ENCODE data around the gene LYPD6B.

Gene LYPD6B

GRCh38 chr2:149038442-149039212 lies at the start of gene LYPD6B:
Gene LYPD6B, plus strand, starts transcription at chr2:149038699. Its CDS starts 92,250 bp downstream, at chr2:149130949.
- DNase-seq (ENCODE audit: low read depth in 2 of 2): no peak

GRCh38 chr2:148989882-148990493 lies 48.5 kb upstream of the LYPD6B start:
- peak; percentile 40 to 44 for DNase-seq (ENCODE audit: low read depth in 2 of 2)

DNA sequence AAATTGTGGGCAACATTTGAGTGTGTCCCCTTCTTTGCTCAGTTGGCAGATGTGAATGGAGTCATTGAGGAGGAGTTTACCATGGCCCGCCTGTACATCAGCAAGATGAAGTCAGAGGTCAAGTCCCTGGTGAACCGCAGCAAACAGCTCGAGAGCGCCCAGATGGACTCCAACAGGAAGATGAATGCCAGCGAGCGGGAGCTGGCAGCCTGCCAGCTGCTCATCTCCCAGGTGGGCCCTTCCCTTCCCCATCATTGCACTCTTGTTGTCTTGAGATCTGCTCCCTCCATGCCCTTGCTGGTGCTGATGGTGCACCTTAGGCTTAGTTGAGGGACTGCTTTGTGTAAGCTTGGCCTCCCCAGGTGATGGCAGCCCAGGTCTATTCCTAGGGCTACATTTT lies 47.5 kb upstream of the LYPD6B start:
- DNase-seq (ENCODE audit: low read depth in 2 of 2): no peak

- no peak for DNase-seq (ENCODE audit: low read depth in 2 of 2)
These were observed 46.1 kb upstream of the LYPD6B start for GRCh38 chr2:148992448-148992847.

DNA sequence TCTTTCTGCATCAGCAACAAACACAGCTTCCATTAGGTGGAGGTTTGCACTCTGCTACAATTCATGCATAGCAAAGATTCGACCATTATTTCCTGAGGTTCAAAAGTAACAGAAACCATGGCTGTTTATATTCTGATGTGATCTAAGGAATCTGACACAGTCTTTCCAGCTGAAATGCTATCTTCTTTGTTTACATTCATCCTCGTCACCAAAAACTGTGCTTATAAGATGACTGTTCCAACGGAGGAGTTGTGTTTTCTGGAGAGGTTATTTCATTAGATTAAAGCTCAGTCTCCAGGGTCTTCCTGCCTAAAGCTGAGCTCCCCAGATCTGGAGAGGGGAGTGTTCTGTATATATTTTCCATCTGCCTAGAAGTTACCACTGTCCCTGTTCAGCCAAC lies 45.1 kb upstream of the LYPD6B start:
- DNase-seq (ENCODE audit: low read depth in 2 of 2): no peak

DNA sequence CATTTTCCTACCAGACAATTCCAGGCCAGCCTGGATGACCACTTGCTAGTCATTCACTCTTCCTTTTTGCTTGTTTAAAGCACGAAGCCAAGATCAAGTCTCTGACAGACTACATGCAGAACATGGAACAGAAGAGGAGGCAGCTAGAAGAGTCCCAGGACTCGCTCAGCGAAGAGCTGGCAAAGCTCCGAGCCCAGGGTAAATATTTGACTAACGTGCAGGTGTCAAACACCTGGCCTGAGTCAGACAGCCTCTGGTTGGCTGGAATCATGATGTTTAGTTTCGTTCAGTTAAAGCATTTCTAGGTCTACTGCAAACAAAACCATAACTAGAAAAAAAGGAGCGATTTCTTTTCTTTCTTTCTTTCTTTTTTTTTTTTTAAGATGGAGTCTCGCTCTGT lies 44.2 kb upstream of the LYPD6B start:
- no peak for DNase-seq (ENCODE audit: low read depth in 2 of 2)

GRCh38 chr2:148996805-148997204 lies 41.7 kb upstream of the LYPD6B start:
- no peak for DNase-seq (ENCODE audit: low read depth in 2 of 2)

GRCh38 chr2:148998165-148998830 lies 40.2 kb upstream of the LYPD6B start:
- DNase-seq (ENCODE audit: low read depth in 2 of 2): no peak

DNA sequence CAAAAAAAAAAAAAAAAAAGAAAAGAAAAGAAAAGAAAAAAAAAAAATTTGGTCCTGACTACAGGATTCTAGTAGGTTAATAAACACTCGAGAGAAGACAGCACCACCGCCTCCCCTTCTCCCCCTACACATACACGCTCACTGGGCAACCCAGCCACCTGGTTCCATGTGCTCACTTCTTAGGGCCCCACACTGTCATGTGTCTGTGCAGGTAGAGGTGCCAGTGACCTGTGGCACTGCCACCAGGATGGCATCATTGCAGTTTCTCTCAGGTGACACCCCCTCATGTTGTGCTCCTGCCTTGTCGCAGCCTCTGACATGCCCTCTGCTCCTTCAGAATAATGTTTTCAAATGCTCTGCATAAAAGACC lies 39.7 kb upstream of the LYPD6B start:
- DNase-seq (ENCODE audit: low read depth in 2 of 2): no peak

GRCh38 chr2:148999451-148999921 lies 39.0 kb upstream of the LYPD6B start:
- DNase-seq (ENCODE audit: low read depth in 2 of 2): no peak

DNA sequence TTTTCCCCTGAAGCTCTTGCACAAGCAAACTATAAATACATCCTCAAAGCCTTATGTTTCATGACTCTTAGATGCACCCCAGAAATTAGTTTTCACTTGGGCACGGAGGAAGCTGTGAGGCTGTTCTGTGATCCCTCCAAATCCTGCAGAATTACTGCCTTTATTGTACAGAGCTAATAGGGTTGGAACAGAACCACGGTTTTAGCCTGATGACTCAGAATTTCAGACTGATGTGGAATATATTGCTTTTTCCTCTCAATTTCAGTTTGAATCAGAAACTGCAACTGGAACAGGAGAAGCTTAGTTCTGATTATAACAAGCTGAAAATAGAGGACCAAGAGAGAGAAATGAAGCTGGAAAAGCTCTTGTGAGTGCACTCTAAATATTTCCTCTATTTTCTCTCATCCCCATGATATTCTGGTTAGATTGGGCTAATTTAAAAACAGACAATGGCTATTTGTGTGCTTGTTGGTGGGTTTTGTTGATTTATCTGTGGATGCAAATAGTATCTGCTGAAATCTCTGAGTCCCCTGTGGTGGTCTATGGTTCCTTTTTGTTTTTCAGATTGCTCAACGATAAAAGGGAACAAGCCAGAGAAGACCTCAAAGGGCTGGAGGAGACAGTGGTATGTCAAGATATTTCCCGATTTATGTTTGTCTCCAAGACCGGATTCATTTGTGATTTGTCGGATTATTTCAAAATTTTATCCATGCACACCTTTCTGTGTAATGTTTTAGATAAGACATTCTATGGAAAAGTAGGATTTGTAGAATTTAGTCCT lies 38.2 kb upstream of the LYPD6B start:
- no peak for DNase-seq (ENCODE audit: low read depth in 2 of 2)

DNA sequence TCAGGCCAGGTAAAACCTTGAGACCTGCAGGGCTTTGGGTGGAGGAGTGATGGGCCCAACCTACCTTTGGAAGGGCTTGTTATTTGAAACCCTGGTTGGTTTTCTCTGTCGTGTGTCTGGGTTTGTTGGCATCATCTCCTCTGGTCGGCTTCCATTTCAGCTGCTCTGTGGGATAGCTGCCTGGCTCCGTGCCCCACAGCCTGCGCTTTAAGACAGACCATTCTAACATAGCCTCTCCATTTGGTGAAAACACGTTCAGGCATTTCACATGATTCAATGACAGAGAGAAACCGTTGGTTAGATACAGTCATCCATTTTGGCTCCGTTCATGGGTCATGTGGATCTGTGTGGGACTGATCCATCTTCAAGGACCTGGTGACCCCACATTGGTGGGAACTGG lies 37.0 kb upstream of the LYPD6B start:
- DNase-seq (ENCODE audit: low read depth in 2 of 2): no peak

DNA sequence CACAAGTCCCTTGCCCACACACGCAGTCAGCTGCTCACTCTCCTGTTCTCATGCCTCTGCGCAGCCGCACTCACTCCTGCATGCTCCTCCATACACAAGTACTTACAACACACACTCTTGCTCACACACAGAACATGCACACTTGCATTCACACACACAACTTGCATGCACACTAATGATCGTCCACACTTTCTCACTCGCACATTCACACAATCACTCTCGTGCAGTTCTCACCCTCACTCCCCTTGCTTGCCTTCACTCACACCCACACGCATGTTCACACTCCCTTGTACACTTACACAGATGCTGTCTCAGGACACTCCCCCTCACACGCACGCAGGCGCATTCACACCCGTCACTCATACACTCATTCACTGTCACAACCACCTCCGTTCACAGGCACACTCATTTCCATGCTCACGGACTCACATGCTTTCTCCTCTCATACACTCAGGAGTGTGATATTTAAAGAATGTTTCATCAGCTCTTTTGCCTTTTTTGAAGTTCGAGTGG lies 36.1 kb upstream of the LYPD6B start:
- DNase-seq (ENCODE audit: low read depth in 2 of 2): no peak

GRCh38 chr2:149002891-149003740 lies 35.4 kb upstream of the LYPD6B start:
- DNase-seq (ENCODE audit: low read depth in 2 of 2): no peak

DNA sequence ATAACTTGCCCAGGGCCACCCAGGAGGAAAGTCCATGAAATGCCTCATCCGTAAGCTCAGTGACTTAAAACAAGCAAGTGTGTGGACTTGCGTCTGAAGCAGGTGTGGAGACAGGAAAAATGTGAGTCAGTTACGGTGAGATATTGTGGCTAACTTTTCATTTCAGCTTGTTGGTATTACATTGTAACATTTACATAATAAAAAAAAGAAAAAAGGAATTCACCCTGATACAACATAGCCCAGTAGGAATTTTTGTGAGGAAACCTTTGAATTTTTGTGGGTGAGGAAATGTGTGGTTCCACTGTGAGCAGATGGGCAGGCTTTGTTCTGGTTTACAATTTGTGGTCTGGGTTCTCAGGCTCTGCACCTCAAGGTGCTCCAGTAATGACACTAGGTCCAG lies 33.7 kb upstream of the LYPD6B start:
- peak in 1 of 2 experiments; percentile 12 for DNase-seq (ENCODE audit: low read depth in 2 of 2)

DNA sequence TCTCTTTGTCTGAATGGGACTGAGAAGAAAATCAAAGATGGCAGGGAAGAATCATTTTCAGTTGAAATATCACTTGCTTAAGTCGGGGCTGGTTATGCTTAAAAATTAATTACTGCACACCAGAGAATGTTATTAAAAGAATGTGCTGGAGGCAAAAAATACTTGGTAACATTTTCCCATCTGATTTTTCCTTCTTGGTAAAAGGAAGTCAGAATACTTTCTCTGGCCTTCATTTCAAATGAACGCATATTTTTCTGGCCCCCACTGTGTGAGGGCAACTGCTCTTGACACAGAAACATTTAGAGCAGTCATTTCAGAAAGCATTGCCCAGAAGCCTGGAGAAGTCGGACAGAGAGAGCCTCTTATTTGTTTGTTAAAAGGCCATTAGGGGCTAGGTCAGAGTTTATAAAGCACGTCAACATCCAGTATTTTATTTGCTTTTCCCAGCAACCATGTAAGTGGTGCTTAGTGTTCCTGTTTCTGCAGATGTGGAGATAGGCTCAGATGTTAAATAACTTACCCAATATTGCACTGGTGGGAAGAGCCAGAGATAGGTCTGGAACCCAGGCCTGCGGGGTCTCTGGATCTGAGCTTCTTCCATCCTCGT lies 32.9 kb upstream of the LYPD6B start:
- no peak for DNase-seq (ENCODE audit: low read depth in 2 of 2)

- DNase-seq (ENCODE audit: low read depth in 2 of 2): no peak
These were observed 31.5 kb upstream of the LYPD6B start for GRCh38 chr2:149006883-149007543.

GRCh38 chr2:149008381-149008780 lies 30.1 kb upstream of the LYPD6B start:
- no peak for DNase-seq (ENCODE audit: low read depth in 2 of 2)

- no peak for DNase-seq (ENCODE audit: low read depth in 2 of 2)
These were observed 28.7 kb upstream of the LYPD6B start for GRCh38 chr2:149009576-149010461.
